ENCODE data around the gene NFIC.

DNA sequence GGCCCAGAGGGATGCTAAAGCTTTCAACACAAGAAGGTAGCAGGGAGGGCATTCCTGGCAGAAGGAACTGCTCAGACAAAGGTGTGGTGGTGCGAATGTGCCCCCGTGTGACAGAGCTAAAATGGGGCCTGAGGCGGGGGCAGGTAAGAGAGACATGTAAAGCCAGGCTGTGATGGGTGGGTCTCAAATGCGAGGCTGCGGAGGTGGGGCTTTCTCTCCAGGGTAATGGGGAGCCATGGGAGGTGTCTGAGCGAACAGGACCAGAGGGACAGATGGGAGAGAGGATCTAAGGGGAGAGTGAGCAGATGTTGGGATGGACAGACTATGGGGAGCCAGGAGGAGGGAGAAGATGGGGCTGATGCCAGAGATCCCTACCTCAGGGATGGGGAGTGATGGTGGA is 44.7 kb upstream of the NFIC start:
- no peak for TF ChIP-seq ZNF274 (IDR thresholded peaks at IDR 0.05; ENCODE audit: low read depth, low read length)
- no peak for TF ChIP-seq YY1 (IDR thresholded peaks at IDR 0.05; ENCODE audit: insufficient read depth, insufficient read length)
- no peak for TF ChIP-seq SUZ12 (IDR thresholded peaks at IDR 0.05; ENCODE audit: extremely low read depth, insufficient read depth, insufficient read length)
